Measurements from ENCODE around the gene MDC1. TPM values are rescaled to one million over a fixed set of nuclear protein-coding genes. Genes with fewer than 3 reads are reported as not detected.
"Not testable (repeated sequence)": the region's sequence is repeated elsewhere in the genome, so short reads cannot be mapped to it uniquely, and the experiment has no call there.

The MDC1 gene
- total RNA-seq, 4 donors from 2014 or later, result 3.6 to 8.9 (median 6.2) TPM

GRCh38 chr6:30722280-30723112 lies 5.4 kb upstream of the MDC1 start:
- no peaks in the 10 kb centered on the region for H3K27me3 ChIP-seq
- peak overlapping the region; percentile 67 to 99 (median 76) for H3K4me3 ChIP-seq
- no peaks in the 10 kb centered on the region for H3K9me3 ChIP-seq
- DNase-seq, result peak; percentile 45 to 75
- peak overlapping the region; percentile 94 to 99 (median 97) for H3K27ac ChIP-seq
- ATAC-seq, result peak in 1 of 2 donors; percentile 18
- TF ChIP-seq CTCF (IDR thresholded peaks at IDR 0.05 in 4 of 5, conservative IDR thresholded peaks at IDR 0.05 in 1 of 5), result peak; percentile 97 to 99 (median 98)
- no peak for TF ChIP-seq POLR2A (IDR thresholded peaks at IDR 0.05)
- peaks cover 26% of the 10 kb centered on the region in 2 donors for H3K4me1 ChIP-seq
- in situ Hi-C loops (cut with MboI; ENCODE audit: low sequenced_read_pairs in 4 of 4), result loop anchor here (5.0 kb wide), 2 partner anchors 40 to 45 kb away; no protein-coding TSS in a partner anchor
- intact Hi-C loops (cut with DNase I; ENCODE audit: low total_unique reads), result loop anchor here (1.0 kb wide), 1 partner anchor 43 kb away; no protein-coding TSS in a partner anchor
- peaks cover 0 to 46% of the 10 kb centered on the region in 2 donors for H3K36me3 ChIP-seq

- not testable (repeated sequence) for H3K27me3 ChIP-seq, H3K9me3 ChIP-seq, ATAC-seq
- in situ Hi-C loops (cut with MboI; ENCODE audit: low sequenced_read_pairs in 4 of 4) (loop anchor here (5.0 kb wide), 2 partner anchors 40 to 45 kb away; no protein-coding TSS in a partner anchor), intact Hi-C loops (cut with DNase I; ENCODE audit: low total_unique reads) (loop anchor here (1.0 kb wide), 1 partner anchor 43 kb away; no protein-coding TSS in a partner anchor)
- peak in 1 of 2 donors; percentile 49 for DNase-seq
- Histone ChIP-seq H3K36me3 (peaks cover 0 to 40% of the 10 kb centered on the region in 2 donors), H3K4me1 (peaks cover 26% of the 10 kb centered on the region in 2 donors), H3K4me3 (peak overlapping the region; percentile 67 to 99 (median 76)), H3K27ac (peak overlapping the region; percentile 94 to 99 (median 97))
Observed at GRCh38 chr6:30722025-30722279, 4.9 kb upstream of the MDC1 start.

DNA sequence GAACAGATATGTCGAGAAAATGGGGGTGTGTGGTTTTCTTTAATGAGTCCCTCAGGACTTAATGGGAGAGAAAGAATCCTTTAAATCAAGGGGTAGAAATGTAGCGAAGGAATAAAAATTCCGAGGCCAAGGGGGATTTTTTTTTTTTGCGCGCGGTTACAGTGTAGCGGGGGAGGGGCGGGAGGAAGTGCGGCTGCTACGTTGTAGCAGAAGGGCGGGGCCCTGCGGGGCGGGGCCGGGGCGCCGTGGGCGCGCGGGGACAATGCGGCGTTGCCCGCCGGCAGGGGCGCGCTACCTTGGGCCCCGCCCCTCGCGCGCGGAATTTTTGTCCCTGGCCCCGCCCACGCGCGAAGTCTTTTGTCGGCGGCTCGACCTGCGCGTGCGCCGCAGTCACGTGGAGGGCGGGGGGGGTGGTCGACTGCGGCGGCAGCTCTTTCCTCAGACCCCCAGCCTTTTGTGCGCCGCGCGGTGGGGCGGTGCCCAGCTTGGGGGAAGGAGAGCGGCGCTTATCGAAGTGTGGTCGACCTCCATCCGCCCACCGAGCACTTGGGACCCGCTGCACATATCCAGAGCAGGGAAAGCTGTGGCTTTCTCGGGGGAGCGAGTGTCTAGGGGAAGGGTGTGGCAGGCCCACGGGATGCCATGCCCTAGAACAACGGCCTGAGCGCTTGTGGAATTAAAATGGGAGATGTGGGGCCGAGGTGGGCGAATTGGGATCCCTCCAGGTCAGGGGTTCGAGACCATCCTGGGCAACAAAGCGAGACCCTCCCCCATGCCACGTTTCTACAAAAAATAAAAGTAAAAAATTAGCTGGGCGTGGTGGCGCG lies 4.3 kb upstream of the MDC1 start:
- H3K4me3 ChIP-seq, result peak overlapping the region; percentile 68 to 99 (median 81)
- peaks cover 30% of the 10 kb centered on the region in 2 donors for H3K4me1 ChIP-seq
- no peaks in the 10 kb centered on the region for H3K9me3 ChIP-seq
- H3K36me3 ChIP-seq, result peaks cover 0 to 37% of the 10 kb centered on the region in 2 donors
- intact Hi-C loops (cut with DNase I; ENCODE audit: low total_unique reads) (loop anchor here (1.0 to 2.0 kb wide), 3 partner anchors 21 to 151 kb away; partner anchors contain the start of genes ABCF1 and FLOT1), in situ Hi-C loops (cut with MboI; ENCODE audit: low sequenced_read_pairs in 4 of 4) (loop anchor here (5.0 kb wide), 2 partner anchors 39 to 44 kb away; no protein-coding TSS in a partner anchor)
- DNase-seq (peak; percentile 80 to 88), ATAC-seq (peak; percentile 45 to 46)
- peak overlapping the region; percentile 94 to 99 (median 97) for H3K27ac ChIP-seq
- H3K27me3 ChIP-seq, result no peaks in the 10 kb centered on the region
- TF ChIP-seq CTCF (IDR thresholded peaks at IDR 0.05 in 4 of 5, conservative IDR thresholded peaks at IDR 0.05 in 1 of 5), result peak; percentile 34 to 75 (median 52)
- peak; percentile 39 to 40 for TF ChIP-seq POLR2A (IDR thresholded peaks at IDR 0.05)

GRCh38 chr6:30720738-30721197 lies 3.7 kb upstream of the MDC1 start:
- intact Hi-C loops (cut with DNase I; ENCODE audit: low total_unique reads), result loop anchor here (1.0 to 2.0 kb wide), 3 partner anchors 22 to 150 kb away; partner anchors contain the start of genes ABCF1, FLOT1, MRPS18B and PPP1R10
- TF ChIP-seq POLR2A (IDR thresholded peaks at IDR 0.05), result no peak
- TF ChIP-seq CTCF (IDR thresholded peaks at IDR 0.05 in 4 of 5, conservative IDR thresholded peaks at IDR 0.05 in 1 of 5), result no peak
- Histone ChIP-seq H3K27ac (peak overlapping the region; percentile 94 to 99 (median 97)), H3K4me1 (peaks cover 32 to 33% of the 10 kb centered on the region in 2 donors), H3K4me3 (peak overlapping the region; percentile 68 to 99 (median 81)), H3K27me3 (no peaks in the 10 kb centered on the region), H3K9me3 (no peaks in the 10 kb centered on the region), H3K36me3 (peaks cover 0 to 31% of the 10 kb centered on the region in 2 donors)
- in situ Hi-C loops (cut with MboI; ENCODE audit: low sequenced_read_pairs in 4 of 4), result loop anchor here (5.0 kb wide), 2 partner anchors 38 to 43 kb away; no protein-coding TSS in a partner anchor
- peak; percentile 19 to 24 for ATAC-seq
- peak; percentile 64 to 79 for DNase-seq

Measured in gastrocnemius medialis (tissue), 4 donors.